Endothelial cell of umbilical vein (primary cell): ENCODE data around the gene C12orf42. TPM values are rescaled to one million over a fixed set of nuclear protein-coding genes. Genes with fewer than 3 reads are reported as not detected.

Experiments used
- BruUV-seq: library from RNA; stranded (reverse); fragments of 400-500 nt; replicated peaks from 2 replicates; lab custom pipeline; 2021; lab: Mats Ljungman, UMichigan
- CTCF ChIA-PET: fragments of 300-600, 350-600 bp; sonication (Branson Sonifier 250); formaldehyde crosslinking; loops from one replicate; lab custom pipeline; 2021; ENCODE audit warnings: antibody characterized with exemption, inconsistent platforms; lab: Charles Lee
- POLR2A ChIA-PET: fragments of 300-600, 350-600 bp; sonication (Branson Sonifier 250); formaldehyde crosslinking; loops from one replicate; lab custom pipeline; 2021; ENCODE audit warnings: antibody characterized with exemption, inconsistent platforms; lab: Charles Lee
- DNase-seq: peaks from one replicate; pipeline ENCODE4 v3.0.0-alpha.2; 2011; ENCODE audit warnings: low read depth, low spot score
- FAIRE-seq: peaks from 2 replicates; lab custom pipeline; 2011; peaks lifted over from hg19 to GRCh38; lab: Jason Lieb, UNC
- H2AFZ ChIP-seq: 2 replicates; pipeline ENCODE4 v1.6.0; 2012; ENCODE audit warnings: low read depth, low read length, control low read depth, inconsistent platforms
- H3K27ac ChIP-seq: 2 replicates; pipeline ENCODE4 v1.5.1; 2011; ENCODE audit warnings: low read depth, mild to moderate bottlenecking, control low read depth, low read length, moderate library complexity; ENCODE audit not compliant: insufficient read depth
- H3K27me3 ChIP-seq, 2 experiments: 2 replicates each; pipeline versions ENCODE4 v1.6.0 to v1.6.1; 2011; ENCODE audit warnings: low read length in 2 of 2, mixed read lengths in 1 of 2; ENCODE audit not compliant: control insufficient read depth in 2 of 2, insufficient read depth in 2 of 2
- H3K36me3 ChIP-seq, 2 experiments: 2 replicates in 1 of 2; 3 replicates in 1 of 2; pipeline ENCODE4 v1.5.1; 2011; ENCODE audit warnings: low read length in 2 of 2, mild to moderate bottlenecking in 1 of 2, moderate library complexity in 1 of 2; ENCODE audit not compliant: control insufficient read depth in 2 of 2, insufficient read depth in 2 of 2; ENCODE audit errors: extremely low read depth in 1 of 2
- H3K4me1 ChIP-seq: 3 replicates; pipeline ENCODE4 v1.5.1; 2011; ENCODE audit warnings: mild to moderate bottlenecking, low read length; ENCODE audit not compliant: control insufficient read depth, insufficient read depth; ENCODE audit errors: extremely low read depth
- H3K4me2 ChIP-seq: 2 replicates; pipeline ENCODE4 v1.6.1; 2011; ENCODE audit warnings: low read length, control low read depth, mixed read lengths; ENCODE audit not compliant: insufficient read depth
- H3K4me3 ChIP-seq, 3 experiments: fragments of 200-600 bp in 1 of 3; sonication (generic), shearing (Covaris generic) in 1 of 3; replicated peaks in 1 of 3; 2 replicates each; pipeline ENCODE4 v1.5.1; 2011 to 2016; ENCODE audit warnings: control low read depth in 3 of 3, low read length in 3 of 3, mild to moderate bottlenecking in 2 of 3, inconsistent platforms in 1 of 3, low read depth in 1 of 3, moderate library complexity in 1 of 3; ENCODE audit not compliant: insufficient read depth in 1 of 3
- H3K79me2 ChIP-seq: 2 replicates; pipeline ENCODE4 v1.6.0; 2012; ENCODE audit warnings: low read length, inconsistent platforms; ENCODE audit not compliant: control insufficient read depth, insufficient read depth
- H3K9ac ChIP-seq: replicated peaks from 2 replicates; pipeline ENCODE3; 2011; ENCODE audit warnings: low read length, control low read depth; ENCODE audit not compliant: insufficient read depth; ENCODE audit errors: extremely low read depth
- H3K9me1 ChIP-seq: replicated peaks from 3 replicates; pipeline ENCODE4 v1.6.0; 2011; ENCODE audit warnings: mild to moderate bottlenecking, low read length; ENCODE audit not compliant: control insufficient read depth, insufficient read depth; ENCODE audit errors: extremely low read depth
- H3K9me3 ChIP-seq: replicated peaks from 2 replicates; pipeline ENCODE4 v1.5.1; 2012; ENCODE audit warnings: low read length, inconsistent platforms; ENCODE audit not compliant: control insufficient read depth, insufficient read depth
- H4K20me1 ChIP-seq: replicated peaks from 2 replicates; pipeline ENCODE3; 2011; ENCODE audit warnings: mild to moderate bottlenecking, low read length; ENCODE audit not compliant: control insufficient read depth, insufficient read depth; ENCODE audit errors: extremely low read depth
- EZH2 ChIP-seq: IDR thresholded peaks from 2 replicates; pipeline ENCODE4 v1.6.1; 2012; ENCODE audit warnings: borderline replicate concordance, low read depth, mild to moderate bottlenecking, moderate library complexity, low read length, inconsistent platforms; ENCODE audit not compliant: severe bottlenecking
- FOS ChIP-seq: IDR thresholded peaks from 2 replicates; pipeline ENCODE4 v1.6.1; 2011; ENCODE audit warnings: mild to moderate bottlenecking, low read length, moderate library complexity, borderline replicate concordance; ENCODE audit not compliant: insufficient read depth
- GATA2 ChIP-seq: IDR thresholded peaks from 2 replicates; pipeline ENCODE4 v1.7.0; 2011; ENCODE audit warnings: low read depth, mild to moderate bottlenecking, moderate library complexity, mixed read lengths, low read length; ENCODE audit not compliant: insufficient read length, insufficient read depth
- JUN ChIP-seq: IDR thresholded peaks from 2 replicates; pipeline ENCODE4 v1.6.1; 2011; ENCODE audit warnings: borderline replicate concordance, low read depth; ENCODE audit not compliant: insufficient read length, insufficient read depth
- MYC ChIP-seq: IDR thresholded peaks from one replicate; pipeline ENCODE4 v1.6.1; 2011; ENCODE audit warnings: mild to moderate bottlenecking, low read depth, low read length
- POLR2A ChIP-seq: IDR thresholded peaks from 2 replicates; pipeline ENCODE4 v1.6.1; 2012; ENCODE audit warnings: low read depth, mild to moderate bottlenecking, control low read depth, low read length
- POLR2AphosphoS5 ChIP-seq: IDR thresholded peaks from 2 replicates; pipeline ENCODE4 v1.6.1; 2012; ENCODE audit warnings: low read depth, mild to moderate bottlenecking, control low read depth, low read length, moderate library complexity; ENCODE audit not compliant: insufficient read depth
- dilution Hi-C: fragments of 300-500 bp; cut with MboI; formaldehyde crosslinking; loops from one replicate; pipeline ENCODE4 v1.15.0; 2019; ENCODE audit warnings: low sequenced_read_pairs; ENCODE audit not compliant: extremely low pct_ligation_motif_present
- intact Hi-C: fragments of 100-400 bp; cut with micrococcal nuclease; formaldehyde crosslinking; loops from one replicate; pipeline ENCODE4 v1.10.0; 2022
- polyA plus RNA-seq, 4 experiments: library from polyadenylated mRNA; depleted of rRNA in 3 of 4; stranded (reverse) in 3 of 4; unstranded in 1 of 4; fragments of >200 nt; gene quantifications; 2 replicates each; pipeline versions ENCODE4 v1.2.1 to v1.2.3, GENCODE V29; 2011 to 2012; ENCODE audit warnings: missing spikeins in 1 of 4
- total RNA-seq: library from RNA; stranded (reverse); gene quantifications from 2 replicates; pipeline ENCODE4 v1.2.3, GENCODE V29; 2021
- TF ChIP-seq, protein P1 (sequence below), 2 donors: IDR thresholded peaks; 1 replicate in 1 of 2; 2 replicates in 1 of 2; pipeline ENCODE4 v1.5.1; 2011; ENCODE audit warnings: low read length in 2 of 2, mild to moderate bottlenecking in 2 of 2, moderate library complexity in 2 of 2, control low read depth in 1 of 2, inconsistent platforms in 1 of 2, low read depth in 1 of 2; ENCODE audit not compliant: insufficient read depth in 1 of 2; ENCODE audit errors: extremely low read depth in 1 of 2
- TF ChIP-seq, protein P2 (sequence below): IDR thresholded peaks from 2 replicates; pipeline ENCODE4 v1.6.1; 2011; ENCODE audit not compliant: insufficient read depth, insufficient read length

C12orf42 gene
- total and polyA plus RNA-seq, 2 donors (not counting 3 experiments of a cell fraction or from before 2014, with no cell fraction given) = not detected

GRCh38 chr12:103501447-103501846 lies 5.7 kb upstream of the C12orf42 start:
- Histone ChIP-seq H3K27me3 (no peaks in the 10 kb centered on the region), H3K9me1 (no peaks in the 10 kb centered on the region), H2AFZ (no peak overlapping the region), H3K79me2 (no peaks in the 10 kb centered on the region), H3K27ac (no peak overlapping the region), H3K36me3 (no peaks in the 10 kb centered on the region), H3K9me3 (no peaks in the 10 kb centered on the region), H3K4me2 (no peak overlapping the region), H4K20me1 (no peaks in the 10 kb centered on the region), H3K4me1 (no peaks in the 10 kb centered on the region), H3K9ac (no peak overlapping the region), H3K4me3 (no peak overlapping the region)
- intact Hi-C loops = no loop called here
- DNase-seq (no peak), FAIRE-seq (no peak)
- BruUV-seq = no TSS peak
- dilution Hi-C loops = no loop called here
- TF ChIP-seq POLR2AphosphoS5 = no peak
- no peak for TF ChIP-seq FOS
- TF ChIP-seq JUN = no peak
- TF ChIP-seq POLR2A = no peak
- TF ChIP-seq GATA2 = no peak
- TF ChIP-seq EZH2 = no peak
- TF ChIP-seq, protein P1, sequence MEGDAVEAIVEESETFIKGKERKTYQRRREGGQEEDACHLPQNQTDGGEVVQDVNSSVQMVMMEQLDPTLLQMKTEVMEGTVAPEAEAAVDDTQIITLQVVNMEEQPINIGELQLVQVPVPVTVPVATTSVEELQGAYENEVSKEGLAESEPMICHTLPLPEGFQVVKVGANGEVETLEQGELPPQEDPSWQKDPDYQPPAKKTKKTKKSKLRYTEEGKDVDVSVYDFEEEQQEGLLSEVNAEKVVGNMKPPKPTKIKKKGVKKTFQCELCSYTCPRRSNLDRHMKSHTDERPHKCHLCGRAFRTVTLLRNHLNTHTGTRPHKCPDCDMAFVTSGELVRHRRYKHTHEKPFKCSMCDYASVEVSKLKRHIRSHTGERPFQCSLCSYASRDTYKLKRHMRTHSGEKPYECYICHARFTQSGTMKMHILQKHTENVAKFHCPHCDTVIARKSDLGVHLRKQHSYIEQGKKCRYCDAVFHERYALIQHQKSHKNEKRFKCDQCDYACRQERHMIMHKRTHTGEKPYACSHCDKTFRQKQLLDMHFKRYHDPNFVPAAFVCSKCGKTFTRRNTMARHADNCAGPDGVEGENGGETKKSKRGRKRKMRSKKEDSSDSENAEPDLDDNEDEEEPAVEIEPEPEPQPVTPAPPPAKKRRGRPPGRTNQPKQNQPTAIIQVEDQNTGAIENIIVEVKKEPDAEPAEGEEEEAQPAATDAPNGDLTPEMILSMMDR (IDR thresholded peaks at IDR 0.05; ENCODE audit: extremely low read depth in 1 of 2, insufficient read depth in 1 of 2, low read depth in 1 of 2, low read length in 2 of 2) = no peak
- TF ChIP-seq, protein P2, sequence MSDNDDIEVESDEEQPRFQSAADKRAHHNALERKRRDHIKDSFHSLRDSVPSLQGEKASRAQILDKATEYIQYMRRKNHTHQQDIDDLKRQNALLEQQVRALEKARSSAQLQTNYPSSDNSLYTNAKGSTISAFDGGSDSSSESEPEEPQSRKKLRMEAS = no peak
- no peak for TF ChIP-seq MYC
- ChIA-PET POLR2A (no interaction called here), CTCF (no interaction called here)
